Neural progenitor cell (in vitro differentiated cells): ENCODE results near the gene TLE1. TPM values are rescaled to one million over a fixed set of nuclear protein-coding genes. Genes with fewer than 3 reads are reported as not detected.

Source experiments
- DNase-seq: peaks from one replicate; pipeline ENCODE4 v3.0.0-alpha.2; 2016; ENCODE audit warnings: low spot score
- H2AFZ ChIP-seq: fragments of 200-600 bp; sonication (generic); replicated peaks from 2 replicates; pipeline ENCODE4 v1.6.1; 2016; ENCODE audit warnings: antibody characterized with exemption
- H3F3A ChIP-seq: fragments of 200-600 bp; sonication (generic); 2 replicates; pipeline ENCODE4 v1.6.1; 2016; ENCODE audit warnings: antibody characterized with exemption, low read depth
- H3K27ac ChIP-seq: fragments of 200-600 bp; sonication (generic); 2 replicates; pipeline ENCODE4 v1.5.1; 2016; ENCODE audit warnings: mild to moderate bottlenecking
- H3K27me3 ChIP-seq: fragments of 200-600 bp; sonication (generic); 2 replicates; pipeline ENCODE4 v1.6.1; 2016; ENCODE audit warnings: mild to moderate bottlenecking, moderate library complexity
- H3K36me3 ChIP-seq: fragments of 200-600 bp; sonication (generic); 2 replicates; pipeline ENCODE4 v1.5.1; 2016
- H3K4me1 ChIP-seq: fragments of 200-600 bp; sonication (generic); 2 replicates; pipeline ENCODE4 v1.6.1; 2016; ENCODE audit warnings: mixed run types
- H3K4me2 ChIP-seq: fragments of 200-600 bp; sonication (generic); 2 replicates; pipeline ENCODE4 v1.6.1; 2016
- H3K4me3 ChIP-seq: fragments of 200-600 bp; sonication (generic); 2 replicates; pipeline ENCODE4 v1.5.1; 2016
- H3K79me2 ChIP-seq: fragments of 200-600 bp; sonication (generic); 2 replicates; pipeline ENCODE4 v1.6.1; 2016; ENCODE audit warnings: low read depth
- H3K9ac ChIP-seq: fragments of 200-600 bp; sonication (generic); 2 replicates; pipeline ENCODE4 v1.6.1; 2016
- H3K9me3 ChIP-seq: fragments of 200-600 bp; sonication (generic); 2 replicates; pipeline ENCODE4 v1.5.1; 2016; ENCODE audit warnings: low read depth
- H4K20me1 ChIP-seq: fragments of 200-600 bp; sonication (generic); 2 replicates; pipeline ENCODE4 v1.6.1; 2016; ENCODE audit warnings: low read depth
- H3K27ac Mint-ChIP-seq: 3 replicates; pipeline ENCODE4 v1.8.0; 2021; ENCODE audit warnings: mixed read lengths
- H3K27me3 Mint-ChIP-seq: 2 replicates; pipeline ENCODE4 v1.8.0; 2022; ENCODE audit warnings: low read depth, mild to moderate bottlenecking, inconsistent platforms, moderate library complexity, mixed read lengths; ENCODE audit not compliant: insufficient read depth
- H3K36me3 Mint-ChIP-seq: 3 replicates; pipeline ENCODE4 v1.8.0; 2021; ENCODE audit warnings: mixed read lengths
- H3K4me1 Mint-ChIP-seq: 3 replicates; pipeline ENCODE4 v1.8.0; 2021; ENCODE audit warnings: mixed read lengths
- H3K4me3 Mint-ChIP-seq: 3 replicates; pipeline ENCODE4 v1.8.0; 2021; ENCODE audit warnings: mild to moderate bottlenecking, moderate library complexity, mixed read lengths
- H3K9me3 Mint-ChIP-seq: 3 replicates; pipeline ENCODE4 v1.8.0; 2020; ENCODE audit warnings: mixed read lengths
- CTCF ChIP-seq: fragments of 200-600 bp; sonication (generic); IDR thresholded peaks from 2 replicates; pipeline ENCODE4 v1.5.1; 2017; ENCODE audit warnings: antibody characterized with exemption, mild to moderate bottlenecking
- EZH2 ChIP-seq: fragments of 200-600 bp; sonication (generic); IDR thresholded peaks from 2 replicates; pipeline ENCODE4 v1.6.1; 2017; ENCODE audit warnings: antibody characterized with exemption, mild to moderate bottlenecking, moderate library complexity
- EZH2phosphoT487 ChIP-seq: fragments of 200-600 bp; sonication (generic); IDR thresholded peaks from 2 replicates; pipeline ENCODE4 v1.6.1; 2017; ENCODE audit warnings: antibody characterized with exemption
- total RNA-seq: library from RNA; depleted of rRNA; stranded (reverse); fragments of >200 nt; gene quantifications from 2 replicates; pipeline ENCODE4 v1.2.3, GENCODE V29; 2015; ENCODE audit warnings: low replicate concordance

Gene TLE1
- total RNA-seq, 1 donor from 2014 or later = 54.7 TPM

- DNase-seq = no peak
- Histone ChIP-seq H3K4me2 (no peak overlapping the region), H3K79me2 (peaks cover 66% of the 10 kb centered on the region), H3K27me3 (no peaks in the 10 kb centered on the region), H3F3A (peaks cover 57% of the 10 kb centered on the region), H3K27ac (no peak overlapping the region), H3K4me1 (peaks cover 63% of the 10 kb centered on the region), H3K4me3 (no peak overlapping the region), H3K36me3 (no peaks in the 10 kb centered on the region), H2AFZ (no peak overlapping the region), H3K9me3 (no peaks in the 10 kb centered on the region), H4K20me1 (peaks cover 45% of the 10 kb centered on the region), H3K9ac (no peak overlapping the region)
- H3K9me3 Mint-ChIP-seq = no peaks in the 10 kb centered on the region
- peaks cover 2% of the 10 kb centered on the region for H3K27me3 Mint-ChIP-seq
- H3K36me3 Mint-ChIP-seq = peaks cover 19% of the 10 kb centered on the region
- H3K4me1 Mint-ChIP-seq = peaks cover 72% of the 10 kb centered on the region
- H3K4me3 Mint-ChIP-seq = no peak overlapping the region
- no peak overlapping the region for H3K27ac Mint-ChIP-seq
- no peak for TF ChIP-seq EZH2
- TF ChIP-seq CTCF = no peak
- no peak for TF ChIP-seq EZH2phosphoT487
These were observed 36.1 kb downstream of the TLE1 start for GRCh38 chr9:81653240-81653639.

- no peak overlapping the region for H3K4me3 ChIP-seq
- Mint-ChIP-seq H3K27me3 (peaks cover 2% of the 10 kb centered on the region), H3K4me3 (no peak overlapping the region), H3K27ac (peak overlapping the region; percentile 86), H3K36me3 (peaks cover 20% of the 10 kb centered on the region), H3K9me3 (no peaks in the 10 kb centered on the region), H3K4me1 (peaks cover 78% of the 10 kb centered on the region)
- H3K27ac ChIP-seq = peak overlapping the region; percentile 79
- no peaks in the 10 kb centered on the region for H3K36me3 ChIP-seq
- no peak overlapping the region for H3K9ac ChIP-seq
- H3K27me3 ChIP-seq = no peaks in the 10 kb centered on the region
- no peak for DNase-seq
- no peaks in the 10 kb centered on the region for H3K9me3 ChIP-seq
- TF ChIP-seq CTCF (no peak), EZH2phosphoT487 (no peak), EZH2 (no peak)
- no peak overlapping the region for H2AFZ ChIP-seq
- no peak overlapping the region for H3K4me2 ChIP-seq
- peaks cover 42% of the 10 kb centered on the region for H4K20me1 ChIP-seq
- peaks cover 59% of the 10 kb centered on the region for H3F3A ChIP-seq
- H3K79me2 ChIP-seq = peaks cover 66% of the 10 kb centered on the region
- H3K4me1 ChIP-seq = peaks cover 74% of the 10 kb centered on the region
These were observed 37.2 kb downstream of the TLE1 start for GRCh38 chr9:81652058-81652687.

- Mint-ChIP-seq H3K27ac (peak overlapping the region; percentile 72), H3K4me3 (peak overlapping the region; percentile 25), H3K36me3 (peaks cover 19% of the 10 kb centered on the region), H3K27me3 (peaks cover 2% of the 10 kb centered on the region), H3K4me1 (peaks cover 77% of the 10 kb centered on the region), H3K9me3 (no peaks in the 10 kb centered on the region)
- H3F3A ChIP-seq = peaks cover 59% of the 10 kb centered on the region
- H3K27me3 ChIP-seq = no peaks in the 10 kb centered on the region
- H4K20me1 ChIP-seq = peaks cover 34% of the 10 kb centered on the region
- peak; percentile 90 for DNase-seq
- peaks cover 78% of the 10 kb centered on the region for H3K4me1 ChIP-seq
- peak overlapping the region; percentile 72 for H3K4me2 ChIP-seq
- H3K27ac ChIP-seq = peak overlapping the region; percentile 79
- H3K9me3 ChIP-seq = no peaks in the 10 kb centered on the region
- H3K36me3 ChIP-seq = no peaks in the 10 kb centered on the region
- TF ChIP-seq EZH2phosphoT487 (peak; percentile 98), EZH2 (no peak), CTCF (no peak)
- H3K79me2 ChIP-seq = peaks cover 66% of the 10 kb centered on the region
- peak overlapping the region; percentile 4 for H3K4me3 ChIP-seq
- H3K9ac ChIP-seq = no peak overlapping the region
- no peak overlapping the region for H2AFZ ChIP-seq
These were observed 38.5 kb downstream of the TLE1 start for GRCh38 chr9:81650586-81651515.
